ENCODE results near the gene INPP4A. TPM values are rescaled to one million over a fixed set of nuclear protein-coding genes. Genes with fewer than 3 reads are reported as not detected.

Gene INPP4A
- total and polyA plus RNA-seq, 8 donors: 20.6 to 34.2 (median 23.5) TPM

- intact Hi-C loops (cut with DNase I): no loop called here
- H3K27ac ChIP-seq: no peak overlapping the region
- H3K36me3 ChIP-seq: no peaks in the 10 kb centered on the region
- no peaks in the 10 kb centered on the region for H3K27me3 ChIP-seq
- H3K9me3 ChIP-seq: no peaks in the 10 kb centered on the region
- TF ChIP-seq CTCF (IDR thresholded peaks at IDR 0.05): no peak
- H3K4me3 ChIP-seq: no peak overlapping the region
- H3K4me1 ChIP-seq: peaks cover 12 to 62% of the 10 kb centered on the region in 2 donors
- DNase-seq (no peak), ATAC-seq (peak; percentile 21)
Measured at GRCh38 chr2:98486374-98486981, 41.8 kb downstream of the INPP4A start.

- Histone ChIP-seq H3K9me3 (no peaks in the 10 kb centered on the region), H3K4me1 (peaks cover 12 to 56% of the 10 kb centered on the region in 2 donors), H3K36me3 (no peaks in the 10 kb centered on the region), H3K27ac (no peak overlapping the region), H3K4me3 (no peak overlapping the region), H3K27me3 (no peaks in the 10 kb centered on the region)
- intact Hi-C loops (cut with DNase I): no loop called here
- no peak for TF ChIP-seq CTCF (IDR thresholded peaks at IDR 0.05)
- no peak for ATAC-seq
- no peak for DNase-seq
Measured at GRCh38 chr2:98487101-98487805, 42.6 kb downstream of the INPP4A start.

- H3K27ac ChIP-seq: no peak overlapping the region
- no peaks in the 10 kb centered on the region for H3K27me3 ChIP-seq
- no peaks in the 10 kb centered on the region for H3K36me3 ChIP-seq
- ATAC-seq (peak; percentile 25), DNase-seq (no peak)
- no peaks in the 10 kb centered on the region for H3K9me3 ChIP-seq
- peaks cover 9 to 51% of the 10 kb centered on the region in 2 donors for H3K4me1 ChIP-seq
- no peak overlapping the region for H3K4me3 ChIP-seq
- intact Hi-C loops (cut with DNase I): no loop called here
- peak; percentile 25 to 55 for TF ChIP-seq CTCF (IDR thresholded peaks at IDR 0.05)
Measured at GRCh38 chr2:98487806-98488189, 43.1 kb downstream of the INPP4A start.

GRCh38 chr2:98488252-98488651, 43.6 kb downstream of the INPP4A start:
- no peak overlapping the region for H3K4me3 ChIP-seq

More at GRCh38 chr2:98488252-98488651, 43.6 kb downstream of the INPP4A start:
- peaks cover 4 to 46% of the 10 kb centered on the region in 2 donors for H3K4me1 ChIP-seq
- intact Hi-C loops (cut with DNase I): no loop called here
- TF ChIP-seq CTCF (IDR thresholded peaks at IDR 0.05): no peak
- H3K27ac ChIP-seq: peak overlapping the region in 1 of 2 donors; percentile 5
- ATAC-seq (no peak), DNase-seq (no peak)
- H3K36me3 ChIP-seq: no peaks in the 10 kb centered on the region
- H3K9me3 ChIP-seq: no peaks in the 10 kb centered on the region
- H3K27me3 ChIP-seq: no peaks in the 10 kb centered on the region

Measured in left lung (tissue), 10 donors.